H1 (cell line): ENCODE results near the gene ANXA2. TPM values are rescaled to one million over a fixed set of nuclear protein-coding genes. Genes with fewer than 3 reads are reported as not detected.

Experiments
- CTCF ChIA-PET: fragments of 300-600 bp; sonication (Branson Sonifier 250); formaldehyde crosslinking; loops from one replicate; lab custom pipeline; 2021; ENCODE audit not compliant: partially characterized antibody; lab: Charles Lee
- POLR2A ChIA-PET: fragments of 300-600 bp; sonication (Branson Sonifier 250); formaldehyde crosslinking; loops from one replicate; lab custom pipeline; 2021; ENCODE audit warnings: inconsistent platforms; ENCODE audit not compliant: partially characterized antibody; lab: Charles Lee
- DNase-seq, 2 experiments: peaks; one replicate each; pipeline versions ENCODE4 v3.0.0 to v3.0.0-alpha.2; 2010 to 2022; ENCODE audit warnings: low spot score in 2 of 2, low read depth in 1 of 2, mixed read lengths in 1 of 2
- FAIRE-seq: peaks from 2 replicates; lab custom pipeline; 2011; peaks lifted over from hg19 to GRCh38; lab: Jason Lieb, UNC
- H2AFZ ChIP-seq: 2 replicates; pipeline ENCODE4 v1.8.1; 2012; ENCODE audit warnings: low read length, inconsistent platforms
- H2AK5ac ChIP-seq: 2 replicates; pipeline ENCODE4 v1.6.1; 2013; ENCODE audit warnings: low read depth, low read length
- H2BK120ac ChIP-seq: replicated peaks from 2 replicates; pipeline ENCODE3; 2013; ENCODE audit warnings: low read depth, low read length, inconsistent platforms
- H2BK12ac ChIP-seq: 2 replicates; pipeline ENCODE4 v1.6.1; 2013; ENCODE audit warnings: low read depth, low read length
- H2BK15ac ChIP-seq: 2 replicates; pipeline ENCODE4 v1.6.1; 2013; ENCODE audit warnings: low read length
- H2BK20ac ChIP-seq: 2 replicates; pipeline ENCODE4 v1.6.1; 2013; ENCODE audit warnings: low read length
- H2BK5ac ChIP-seq: 2 replicates; pipeline ENCODE4 v1.6.1; 2013; ENCODE audit warnings: low read depth, low read length
- H3K14ac ChIP-seq: 2 replicates; pipeline ENCODE4 v1.6.1; 2013; ENCODE audit warnings: inconsistent platforms; ENCODE audit not compliant: insufficient read length
- H3K18ac ChIP-seq: 2 replicates; pipeline ENCODE4 v1.6.1; 2013; ENCODE audit warnings: low read length; ENCODE audit errors: extremely low read depth
- H3K23ac ChIP-seq: 2 replicates; pipeline ENCODE4 v1.6.1; 2013; ENCODE audit warnings: inconsistent platforms; ENCODE audit not compliant: insufficient read length
- H3K23me2 ChIP-seq: 2 replicates; pipeline ENCODE4 v1.6.1; 2013; ENCODE audit warnings: low read depth, low read length
- H3K27ac ChIP-seq: 2 replicates; pipeline ENCODE4 v1.6.1; 2011; ENCODE audit warnings: low read depth, low read length, inconsistent platforms
- H3K27me3 ChIP-seq, 4 experiments: replicated peaks in 1 of 4; 1 replicate in 1 of 4; 2 replicates in 3 of 4; pipeline versions ENCODE4 v1.6.1 to v1.8.1; 2011 to 2013; ENCODE audit warnings: low read length in 3 of 4, mild to moderate bottlenecking in 3 of 4, inconsistent platforms in 2 of 4, mixed read lengths in 2 of 4, moderate library complexity in 1 of 4; ENCODE audit not compliant: control insufficient read depth in 3 of 4, insufficient read depth in 3 of 4; ENCODE audit errors: extremely low read depth in 1 of 4
- H3K36me3 ChIP-seq, 4 experiments: 2 replicates each; pipeline versions ENCODE4 v1.6.1 to v1.8.1; 2011 to 2013; ENCODE audit warnings: mild to moderate bottlenecking in 4 of 4, low read length in 3 of 4, moderate library complexity in 2 of 4, control low read depth in 1 of 4, inconsistent platforms in 1 of 4; ENCODE audit not compliant: insufficient read depth in 4 of 4, control insufficient read depth in 2 of 4
- H3K4ac ChIP-seq: replicated peaks from 2 replicates; pipeline ENCODE3; 2013; ENCODE audit warnings: low read length, low read depth, mixed read lengths, inconsistent platforms; ENCODE audit not compliant: insufficient read length
- H3K4me1 ChIP-seq, 4 experiments: replicated peaks in 1 of 4; 1 replicate in 1 of 4; 2 replicates in 3 of 4; pipeline versions ENCODE4 v1.6.1 to v1.8.1; 2011 to 2013; ENCODE audit warnings: low read length in 3 of 4, inconsistent platforms in 2 of 4, mixed read lengths in 1 of 4; ENCODE audit not compliant: insufficient read depth in 4 of 4, control insufficient read depth in 3 of 4
- H3K4me2 ChIP-seq, 2 experiments: 2 replicates each; pipeline versions ENCODE4 v1.6.1 to v1.8.1; 2011 to 2013; ENCODE audit warnings: low read depth in 2 of 2, low read length in 2 of 2, control low read depth in 1 of 2, inconsistent platforms in 1 of 2, mild to moderate bottlenecking in 1 of 2; ENCODE audit not compliant: insufficient read depth in 1 of 2
- H3K4me3 ChIP-seq, 4 experiments: fragments of 200-600, 300-600 bp in 1 of 4; sonication (generic), shearing (Covaris generic), sonication (Bioruptor Twin) in 1 of 4; 2 replicates each; pipeline versions ENCODE4 v1.5.1 to v1.8.1; 2011 to 2016; ENCODE audit warnings: low read length in 4 of 4, low read depth in 3 of 4, control low read depth in 2 of 4, inconsistent platforms in 2 of 4, mild to moderate bottlenecking in 2 of 4, mixed read lengths in 1 of 4, moderate library complexity in 1 of 4; ENCODE audit not compliant: insufficient read depth in 2 of 4; ENCODE audit errors: extremely low read depth in 1 of 4
- H3K56ac ChIP-seq: replicated peaks from 2 replicates; pipeline ENCODE3; 2013; ENCODE audit warnings: low read depth, mild to moderate bottlenecking, mixed read lengths, low read length, inconsistent platforms; ENCODE audit not compliant: insufficient read length
- H3K79me1 ChIP-seq: 2 replicates; pipeline ENCODE4 v1.6.1; 2013; ENCODE audit warnings: low read depth, low read length, control low read depth
- H3K79me2 ChIP-seq, 2 experiments: 2 replicates each; pipeline versions ENCODE4 v1.6.1 to v1.8.1; 2012 to 2013; ENCODE audit warnings: low read length in 2 of 2, mild to moderate bottlenecking in 2 of 2, inconsistent platforms in 1 of 2; ENCODE audit not compliant: insufficient read depth in 2 of 2, control insufficient read depth in 1 of 2
- H3K9ac ChIP-seq, 4 experiments: replicated peaks in 1 of 4; 1 replicate in 1 of 4; 2 replicates in 3 of 4; pipeline versions ENCODE4 v1.6.1 to v1.8.1; 2011 to 2013; ENCODE audit warnings: low read depth in 3 of 4, low read length in 3 of 4, control low read depth in 2 of 4, mild to moderate bottlenecking in 2 of 4, moderate library complexity in 2 of 4, inconsistent platforms in 1 of 4; ENCODE audit errors: extremely low read depth in 1 of 4
- H3K9me3 ChIP-seq, 2 experiments: 2 replicates each; pipeline versions ENCODE4 v1.6.1 to v1.8.1; 2012 to 2013; ENCODE audit warnings: mild to moderate bottlenecking in 2 of 2, moderate library complexity in 2 of 2, control low read depth in 1 of 2, inconsistent platforms in 1 of 2, low read depth in 1 of 2, low read length in 1 of 2, mixed read lengths in 1 of 2; ENCODE audit not compliant: insufficient read depth in 2 of 2
- H4K20me1 ChIP-seq, 2 experiments: replicated peaks in 1 of 2; 2 replicates each; pipeline versions ENCODE3 to v1.8.1; 2011 to 2013; ENCODE audit warnings: inconsistent platforms in 2 of 2, low read length in 2 of 2, mild to moderate bottlenecking in 1 of 2; ENCODE audit not compliant: insufficient read depth in 2 of 2, control insufficient read depth in 1 of 2
- H4K5ac ChIP-seq: 2 replicates; pipeline ENCODE4 v1.6.1; 2013; ENCODE audit warnings: low read length, low read depth, mixed read lengths, inconsistent platforms; ENCODE audit not compliant: insufficient read length
- H4K8ac ChIP-seq: 2 replicates; pipeline ENCODE4 v1.8.0; 2013; ENCODE audit warnings: mild to moderate bottlenecking, moderate library complexity, low read length, inconsistent platforms; ENCODE audit not compliant: insufficient read depth; ENCODE audit errors: extremely low read depth
- H4K91ac ChIP-seq: replicated peaks from 2 replicates; pipeline ENCODE3; 2013; ENCODE audit warnings: low read length, mixed read lengths, inconsistent platforms; ENCODE audit not compliant: insufficient read length
- CBX8 ChIP-seq: fragments of 300-800, 300-1000 bp; sonication (generic); IDR thresholded peaks from 2 replicates; pipeline ENCODE4 v1.7.1; 2016; ENCODE audit warnings: low read depth, low read length, borderline replicate concordance
- EP300 ChIP-seq, 2 experiments: IDR thresholded peaks; 1 replicate in 1 of 2; 2 replicates in 1 of 2; pipeline ENCODE4 v1.6.1; 2011 to 2012; ENCODE audit warnings: low read depth in 2 of 2, low read length in 2 of 2, mild to moderate bottlenecking in 2 of 2, borderline replicate concordance in 1 of 2, inconsistent platforms in 1 of 2, moderate library complexity in 1 of 2
- FOSL1 ChIP-seq: IDR thresholded peaks from 2 replicates; pipeline ENCODE4 v1.6.1; 2011; ENCODE audit warnings: mild to moderate bottlenecking, low read depth, low read length, moderate library complexity; ENCODE audit not compliant: insufficient read depth
- HDAC6 ChIP-seq: IDR thresholded peaks from one replicate; pipeline ENCODE4 v1.7.1; 2012; ENCODE audit warnings: low read depth, mild to moderate bottlenecking, inconsistent platforms, low read length, moderate library complexity
- KDM1A ChIP-seq: fragments of 200-600, 300-600 bp; sonication (generic); IDR thresholded peaks from 2 replicates; pipeline ENCODE4 v1.7.1; 2016; ENCODE audit warnings: mild to moderate bottlenecking, low read length, borderline replicate concordance
- NANOG ChIP-seq: IDR thresholded peaks from 2 replicates; pipeline ENCODE4 v1.6.1; 2011; ENCODE audit warnings: low read length, low read depth, mild to moderate bottlenecking, inconsistent platforms; ENCODE audit not compliant: insufficient read depth, poor library complexity, severe bottlenecking
- NRF1 ChIP-seq: IDR thresholded peaks from 2 replicates; pipeline ENCODE4 v1.6.1; 2011; ENCODE audit warnings: mild to moderate bottlenecking, low read depth, low read length, improper control_type of control experiment
- PHF8 ChIP-seq: fragments of 200-600 bp; sonication (generic); conservative IDR thresholded peaks from 2 replicates; pipeline ENCODE4 v1.7.1; 2012; ENCODE audit warnings: low read depth, mild to moderate bottlenecking, inconsistent platforms, low read length, moderate library complexity
- POLR2AphosphoS5 ChIP-seq: IDR thresholded peaks from 2 replicates; pipeline ENCODE4 v1.6.1; 2011; ENCODE audit warnings: low read depth, low read length
- SAP30 ChIP-seq: fragments of 300-600 bp; sonication (generic); IDR thresholded peaks from 2 replicates; pipeline ENCODE4 v1.7.1; 2012; ENCODE audit warnings: low read length, moderate library complexity, mild to moderate bottlenecking, inconsistent platforms; ENCODE audit not compliant: insufficient read depth, insufficient replicate concordance
- SP1 ChIP-seq: IDR thresholded peaks from 2 replicates; pipeline ENCODE4 v1.6.1; 2011; ENCODE audit warnings: low read depth, low read length
- TEAD4 ChIP-seq: IDR thresholded peaks from 2 replicates; pipeline ENCODE4 v1.6.1; 2012; ENCODE audit warnings: low read depth, low read length, inconsistent platforms, mixed read lengths
- ZNF274 ChIP-seq: IDR thresholded peaks from 2 replicates; pipeline ENCODE4 v1.7.0; 2012; ENCODE audit warnings: low read length, borderline replicate concordance; ENCODE audit errors: extremely low read depth
- WGBS, 2 experiments: shearing (Covaris generic) in 1 of 2; methylation state at CpG; one replicate each; pipeline versions ENCODE4 v1.1.6 to v1.1.7; 2013 to 2015; ENCODE audit warnings: low lambda C conversion rate in 2 of 2, mixed read lengths in 2 of 2, inconsistent platforms in 1 of 2, low coverage in 1 of 2, missing lambda C conversion rate in 1 of 2; ENCODE audit not compliant: insufficient replicate concordance in 2 of 2, insufficient coverage in 1 of 2, insufficient read length in 1 of 2; ENCODE audit errors: extremely low coverage in 1 of 2, missing lambda C conversion rate in 1 of 2; 5-methylcytosine and 5-hydroxymethylcytosine counted together
- polyA plus RNA-seq, 7 experiments: library from polyadenylated mRNA; depleted of rRNA in 3 of 7; stranded (reverse) in 5 of 7; unstranded in 2 of 7; fragments of >200 nt in 5 of 7; fragments of 200-250 nt in 2 of 7; gene quantifications; 1 replicate in 5 of 7; 2 replicates in 1 of 7; 4 replicates in 1 of 7; pipeline versions ENCODE4 v1.2.1 to v1.2.3, GENCODE V29; 2011 to 2013; ENCODE audit warnings: missing spikeins in 2 of 7, mixed read lengths in 2 of 7
- total RNA-seq: library from RNA; stranded (reverse); fragmentation: NEBNext Ultra II Directional; extraction: Animal tissue kit (Norgen Biotek cat#: 25700); gene quantifications from 2 replicates; pipeline ENCODE4 v1.2.1, GENCODE V29; 2021

ANXA2 gene
- total and polyA plus RNA-seq, 2 of the 8 experiments (the other 6 are each of a cell fraction or from before 2014, with no cell fraction given) = 178 to 217 TPM

- H3K23ac ChIP-seq = no peak overlapping the region
- DNase-seq (no peak), FAIRE-seq (no peak)
- H3K9me3 ChIP-seq = no peaks in the 10 kb centered on the region
- H4K20me1 ChIP-seq = peaks cover 0 to 5% of the 10 kb centered on the region in 2 experiments
- peaks cover 0 to 13% (median 0%) of the 10 kb centered on the region in 4 experiments; a peak in 1 of 8 replicates for H3K36me3 ChIP-seq
- H3K79me1 ChIP-seq = peaks cover 7% of the 10 kb centered on the region; the same call in 1 of the 2 replicates
- H2BK5ac ChIP-seq = no peak overlapping the region
- peaks cover 12% of the 10 kb centered on the region; the same call in 1 of the 2 replicates for H3K23me2 ChIP-seq
- ChIA-PET CTCF (interaction anchor here (0.5 to 2.6 kb wide), 2 partner anchors 37 to 184 kb away, joined by 4 to 9 read pairs; no protein-coding TSS in a partner anchor), POLR2A (interaction anchor here (0.6 to 2.6 kb wide), 7 partner anchors 10 to 328 kb away, joined by 3 to 12 read pairs (median 3); no protein-coding TSS in a partner anchor)
- H3K27ac ChIP-seq = no peak overlapping the region
- H4K91ac ChIP-seq = no peak overlapping the region
- H3K14ac ChIP-seq = no peak overlapping the region
- no peak overlapping the region for H3K4ac ChIP-seq
- no peak overlapping the region for H4K8ac ChIP-seq
- H4K5ac ChIP-seq = no peak overlapping the region
- peaks cover 0 to 17% of the 10 kb centered on the region in 2 experiments; a peak in 2 of 4 replicates for H3K79me2 ChIP-seq
- H2AFZ ChIP-seq = no peak overlapping the region
- H3K56ac ChIP-seq = no peak overlapping the region
- WGBS, 2 experiments = 57% methylated on average over 12 of the region's 12 CpGs; no CpG with 5 or more reads in 1 of the 2 experiments
- H2AK5ac ChIP-seq = no peak overlapping the region; the same call in 1 of the 2 replicates
- no peak overlapping the region for H2BK20ac ChIP-seq
- peaks cover 6 to 28% (median 22%) of the 10 kb centered on the region in 4 experiments for H3K4me1 ChIP-seq
- H2BK15ac ChIP-seq = no peak overlapping the region
- H3K4me2 ChIP-seq = peak overlapping the region; percentile 74 to 95
- H3K18ac ChIP-seq = no peak overlapping the region
- H2BK12ac ChIP-seq = no peak overlapping the region; the same call in 1 of the 2 replicates
- no peak overlapping the region for H2BK120ac ChIP-seq
- H3K27me3 ChIP-seq = peaks cover 0 to 12% (median 6%) of the 10 kb centered on the region in 4 experiments; a peak in 6 of 7 replicates
- H3K9ac ChIP-seq = no peak overlapping the region
- H3K4me3 ChIP-seq = peak overlapping the region in 2 of 4 experiments; percentile 72 to 80; a peak in 4 of 8 replicates
- TF ChIP-seq EP300 (IDR thresholded peaks at IDR 0.05; ENCODE audit: borderline replicate concordance in 1 of 2, low read depth in 2 of 2, low read length in 2 of 2) (no peak), ZNF274 (no peak), POLR2AphosphoS5 (peak; percentile 21; the same call in 1 of the 2 replicates), CBX8 (no peak), SP1 (peak; percentile 82), FOSL1 (no peak), PHF8 (no peak), SAP30 (no peak), TEAD4 (peak; percentile 66; the same call in 1 of the 2 replicates), NRF1 (no peak), KDM1A (no peak), NANOG (no peak), HDAC6 (no peak)
These were observed 1.7 kb downstream of the ANXA2 start for GRCh38 chr15:60396100-60396499.
